ENCODE data around the gene RPS27.

The RPS27 gene

DNA sequence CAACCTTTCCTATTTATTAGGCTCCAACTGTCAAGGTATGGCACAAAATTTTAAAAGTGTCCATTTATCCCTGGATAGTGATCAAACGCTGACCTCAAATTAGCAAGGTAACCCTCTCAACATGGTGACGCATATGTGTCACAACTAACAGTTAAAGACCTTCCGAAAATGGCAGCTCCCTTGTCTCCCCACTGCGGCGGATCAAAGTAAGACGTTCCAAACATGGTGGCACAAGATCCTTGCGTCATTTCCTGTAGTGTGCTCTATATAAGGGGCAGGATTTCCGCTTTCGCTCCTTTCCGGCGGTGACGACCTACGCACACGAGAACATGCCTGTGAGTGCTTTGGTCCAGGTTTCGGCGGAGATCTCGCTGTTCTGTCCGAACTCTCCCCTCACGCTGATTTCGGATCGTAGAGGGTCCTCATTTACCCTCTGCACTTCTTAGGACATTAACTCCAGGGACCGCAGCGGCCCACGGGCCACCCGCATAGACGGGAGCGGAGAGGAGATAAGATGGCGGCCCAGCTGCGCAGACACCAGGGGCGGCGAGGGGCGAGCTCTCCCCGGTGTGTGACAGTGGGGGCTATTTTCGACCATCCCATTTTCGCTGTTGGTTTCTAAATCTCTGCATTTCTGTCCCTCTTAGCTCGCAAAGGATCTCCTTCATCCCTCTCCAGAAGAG lies at the start of gene RPS27:
Gene RPS27 (plus strand): TSS at position 295 of the 683 bp plus-strand sequence. CDS start 35 bp downstream, at position 330.
- DNase-seq (ENCODE audit: low read depth in 2 of 2) = peak; percentile 75 to 78

DNA sequence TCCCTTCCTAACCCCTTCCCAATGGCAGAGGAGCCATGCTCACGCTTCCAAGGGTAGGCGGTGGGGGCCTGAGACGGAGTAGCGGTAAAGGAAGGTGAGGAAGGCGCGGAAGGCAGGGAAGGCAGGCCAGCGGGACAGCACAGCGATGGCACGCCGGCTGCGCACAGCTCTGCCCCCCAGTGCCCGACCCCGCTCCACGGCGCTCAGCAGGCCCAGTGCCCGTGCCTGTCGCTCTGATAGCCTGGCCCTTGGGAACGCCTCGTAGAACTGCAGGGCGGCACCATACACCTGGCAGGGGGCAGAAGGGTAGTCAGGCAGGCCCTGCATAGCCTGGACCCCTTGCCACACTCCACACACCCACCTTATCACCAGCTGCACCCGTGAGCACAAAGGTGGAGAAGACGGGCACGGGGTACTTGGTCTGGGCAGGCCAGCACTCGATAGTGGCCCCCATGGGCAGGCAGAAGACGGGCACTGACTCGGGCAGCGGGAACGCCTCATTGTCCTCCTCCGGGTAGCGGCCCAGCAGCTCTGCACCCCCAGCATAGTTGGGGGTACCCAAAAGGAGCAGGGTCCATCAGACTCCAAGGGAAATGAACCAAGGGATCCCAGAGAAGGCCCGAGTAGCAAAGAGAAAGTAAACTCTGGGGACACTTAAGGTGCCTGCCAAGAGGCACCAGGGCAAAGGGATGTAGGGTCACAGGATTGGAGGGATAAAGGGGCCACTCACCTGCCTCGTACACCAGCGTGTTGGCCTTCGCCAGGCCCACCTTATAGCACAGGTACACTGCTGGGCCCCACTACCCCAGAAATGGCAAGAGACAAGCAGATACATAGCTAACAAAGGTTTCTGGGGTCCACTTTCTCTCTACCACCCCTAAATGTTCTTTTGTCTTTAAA lies 48.5 kb upstream of the RPS27 start:
- no peak for DNase-seq (ENCODE audit: low read depth in 2 of 2)

DNA sequence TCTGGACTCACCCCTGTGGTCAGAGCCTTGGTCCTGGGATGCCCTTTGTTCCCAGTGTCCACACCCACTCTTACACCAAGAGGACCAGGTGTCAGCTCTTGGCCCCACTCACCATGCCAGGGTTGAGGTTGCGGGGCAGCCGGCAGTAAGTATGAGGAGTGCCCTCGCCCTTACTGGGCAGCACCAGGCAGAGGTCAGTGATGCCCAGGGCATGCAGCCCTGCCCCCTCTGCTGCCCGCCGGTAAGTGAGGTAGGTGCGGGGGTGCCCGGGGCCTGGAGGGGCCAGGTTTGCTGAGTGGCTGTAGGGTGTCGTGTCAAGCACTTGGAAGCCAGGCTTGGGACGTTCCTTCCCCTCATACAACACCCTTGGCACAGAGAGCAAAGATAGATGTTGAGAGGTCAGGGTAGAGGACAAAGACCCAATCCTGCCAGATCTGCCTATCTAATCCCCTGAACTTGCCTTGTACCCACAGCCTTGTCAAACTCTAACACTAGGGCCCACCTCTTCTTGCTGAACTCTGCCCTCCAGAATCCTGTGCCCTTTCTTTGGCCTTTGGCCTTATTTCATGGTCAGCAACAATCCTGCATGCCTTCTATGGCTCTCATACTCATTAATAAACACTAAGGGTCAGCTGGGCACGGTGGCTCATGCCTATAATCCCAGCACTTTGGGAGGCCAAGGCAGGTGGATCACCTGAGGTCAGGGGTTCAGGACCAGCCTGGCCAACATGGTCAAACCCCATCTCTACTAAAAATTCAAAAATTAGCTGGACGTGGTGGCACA lies 47.6 kb upstream of the RPS27 start:
- DNase-seq (ENCODE audit: low read depth in 2 of 2) = no peak

DNA sequence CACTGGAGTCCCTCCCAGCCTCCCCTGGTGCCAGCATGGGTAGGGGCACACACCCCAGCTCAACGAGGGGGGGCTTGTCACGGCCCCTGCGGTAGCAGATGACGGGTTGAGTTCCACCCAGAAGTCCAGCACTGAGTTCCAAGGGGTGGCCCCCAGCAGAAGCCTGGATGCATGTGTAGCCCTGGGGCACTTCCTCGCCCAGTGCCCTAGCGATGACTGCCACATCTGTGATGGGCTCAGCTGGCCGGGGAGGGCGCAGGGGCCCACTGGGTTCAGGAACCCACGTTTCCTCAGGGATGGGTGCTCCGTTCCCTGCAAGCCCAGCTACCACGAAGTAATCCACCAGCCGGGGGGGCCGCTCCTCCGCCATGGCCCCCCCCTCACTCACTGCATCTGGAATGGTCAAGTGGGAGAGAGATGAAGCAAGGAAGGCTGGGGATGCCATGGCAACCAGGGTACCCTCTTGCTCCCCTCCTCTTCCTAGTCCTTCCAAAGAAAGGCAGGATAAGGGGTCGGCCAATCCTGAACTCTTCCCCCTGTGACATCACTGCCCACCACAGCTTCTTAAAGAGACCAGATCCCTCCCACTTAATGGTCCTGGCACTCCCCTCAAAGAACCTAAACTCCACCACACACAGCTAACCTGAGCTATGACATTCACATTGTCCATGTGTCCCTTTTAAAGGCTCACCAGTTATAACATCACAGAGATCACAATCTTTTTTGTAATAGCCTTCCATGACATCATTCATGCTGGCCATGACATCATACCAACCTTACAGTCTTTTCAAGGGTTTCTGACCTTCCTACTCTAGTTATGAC lies 46.3 kb upstream of the RPS27 start:
- no peak for DNase-seq (ENCODE audit: low read depth in 2 of 2)

DNA sequence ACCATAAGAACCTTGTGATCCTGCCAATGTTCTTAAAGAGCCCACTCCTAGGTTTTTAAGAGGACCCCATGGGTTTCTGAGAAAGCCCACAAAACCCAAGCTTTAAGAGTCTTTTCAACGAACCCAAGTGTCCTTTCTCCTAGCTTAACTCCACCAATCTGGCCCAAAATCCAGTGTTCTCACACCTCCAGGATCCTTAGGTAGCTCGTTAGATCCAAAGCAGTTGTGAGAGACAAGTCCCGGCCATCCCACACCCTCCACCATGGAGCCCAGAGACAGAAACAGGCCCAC lies 45.8 kb upstream of the RPS27 start:
- no peak for DNase-seq (ENCODE audit: low read depth in 2 of 2)

DNA sequence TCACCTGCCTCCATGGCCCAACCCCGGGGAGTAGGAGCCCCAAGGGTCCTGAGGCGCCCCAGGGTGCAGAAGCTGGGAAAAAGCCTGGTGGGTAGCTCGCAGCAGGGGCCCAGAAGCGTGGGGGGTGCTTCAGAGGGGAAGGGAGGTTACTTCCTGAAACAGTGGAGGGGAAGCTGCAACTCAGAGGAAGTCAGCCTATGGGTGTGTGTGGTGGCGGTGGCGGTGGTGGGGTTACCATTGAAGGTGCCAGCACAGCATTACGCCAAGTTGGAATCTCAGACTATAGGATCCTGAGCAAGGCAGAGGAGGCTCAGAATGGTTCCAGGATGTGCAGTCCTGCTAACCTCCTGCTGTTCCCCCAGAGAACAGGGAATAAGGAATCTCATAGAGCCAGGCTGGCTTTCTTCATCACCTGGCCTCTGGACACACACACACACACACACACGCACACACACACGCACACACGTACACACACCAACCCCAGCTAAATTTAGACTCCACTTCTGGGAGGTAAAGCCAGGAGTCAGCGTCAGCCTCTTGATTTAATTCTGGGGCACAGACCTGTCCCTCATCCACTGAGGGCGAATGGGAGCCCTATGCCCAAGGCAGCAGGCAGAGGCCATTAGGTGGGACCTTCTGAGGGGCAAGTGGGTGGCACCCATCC lies 45.3 kb upstream of the RPS27 start:
- peak; percentile 66 for DNase-seq (ENCODE audit: low read depth in 2 of 2)

DNA sequence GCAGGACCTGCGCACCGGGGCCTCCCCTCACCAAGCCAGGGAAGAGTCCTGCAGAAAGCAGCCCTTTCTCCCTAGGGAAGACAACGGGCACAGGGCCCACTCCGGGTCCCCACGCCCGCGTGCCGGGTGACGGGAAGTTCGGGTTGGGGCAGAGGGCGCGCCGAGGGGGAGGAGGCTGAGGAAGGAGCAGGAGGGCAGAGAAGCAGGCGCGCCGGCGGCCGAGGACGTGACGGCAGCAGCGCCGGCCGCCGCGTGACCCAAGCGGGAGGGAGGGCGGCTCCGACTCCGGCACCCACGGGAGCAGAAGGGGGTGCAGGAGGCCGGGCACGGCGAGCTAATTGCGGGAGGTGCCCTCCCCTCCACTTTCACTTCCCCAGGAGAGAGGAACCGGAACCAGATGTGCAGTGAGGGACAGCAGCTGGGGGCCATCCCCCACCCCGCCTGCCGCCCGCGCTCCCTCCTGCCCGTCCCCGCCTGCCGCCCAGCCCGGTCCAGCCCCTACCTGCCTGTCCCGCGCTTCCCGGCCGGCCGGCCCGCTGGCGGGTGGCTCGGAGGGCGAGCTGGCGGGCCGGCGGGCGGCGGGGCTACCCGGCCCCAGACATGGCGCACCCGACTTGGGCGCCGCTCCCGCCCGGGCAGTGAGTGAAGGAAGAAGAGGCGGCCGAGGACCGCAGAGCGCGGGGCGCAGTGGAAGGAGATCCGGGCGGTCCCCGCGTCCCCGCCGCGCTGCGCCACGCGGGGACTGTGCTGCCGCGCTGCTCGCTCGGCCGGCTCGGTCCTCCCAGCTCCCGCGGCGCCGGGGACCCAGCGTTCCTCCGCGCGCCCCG lies 44.6 kb upstream of the RPS27 start:
- peak; percentile 62 to 70 for DNase-seq (ENCODE audit: low read depth in 2 of 2)

DNA sequence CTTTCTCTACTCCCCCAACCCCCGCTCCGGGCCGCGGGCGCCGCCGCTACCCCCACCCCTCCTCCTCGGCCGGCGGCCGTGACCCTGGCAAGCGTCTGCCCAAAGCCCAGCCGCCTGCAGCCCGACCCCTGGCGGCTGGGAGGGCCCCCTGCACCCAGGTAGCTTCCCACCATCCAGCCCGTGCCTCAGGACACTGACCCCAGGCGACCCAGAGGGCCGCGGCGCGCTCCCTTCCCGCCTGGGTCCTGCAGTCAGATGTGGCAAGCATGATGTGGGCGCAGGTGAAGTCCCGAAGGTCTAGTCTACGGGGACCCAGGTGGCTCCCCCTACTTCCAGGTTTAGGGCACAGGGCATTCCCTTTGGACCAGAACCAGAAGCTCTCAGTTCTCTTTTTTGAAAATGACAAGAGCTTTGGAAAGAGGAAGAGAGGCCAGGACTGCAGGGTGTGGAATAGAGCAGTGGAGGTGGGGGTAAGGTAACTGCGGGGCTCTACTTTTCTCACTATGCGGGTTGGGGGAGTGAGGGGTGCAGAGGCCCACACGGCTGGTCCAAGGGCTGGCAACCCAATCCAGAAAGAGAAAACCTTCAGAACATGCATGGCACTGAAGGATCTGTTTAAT lies 43.8 kb upstream of the RPS27 start, which contains the start of gene DENND4B:
Gene DENND4B (minus strand): TSS at position 97 of the 620 bp plus-strand sequence. CDS start 2,344 bp downstream, outside the sequence.
- DNase-seq (ENCODE audit: low read depth in 2 of 2) = peak; percentile 67 to 68

DNA sequence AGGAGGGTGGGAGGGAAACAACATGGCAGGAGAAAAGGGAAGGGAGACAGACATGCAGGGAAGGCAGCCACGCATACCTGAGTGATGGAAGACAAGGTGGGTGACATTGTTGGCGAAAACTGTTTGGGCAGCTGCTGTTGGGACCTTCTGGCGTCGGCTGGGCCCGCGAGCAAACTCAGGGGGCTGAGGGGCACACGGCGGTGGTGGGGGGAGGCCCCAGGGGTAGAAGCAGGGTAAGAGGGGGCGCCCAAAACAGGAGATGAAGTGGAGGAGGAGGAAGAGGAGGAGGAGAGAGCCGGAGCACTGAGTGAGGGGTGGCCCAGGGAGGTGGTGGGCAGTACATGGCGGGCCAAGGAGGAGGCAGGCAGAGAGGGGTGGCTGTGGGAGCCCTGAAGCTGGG lies 39.4 kb upstream of the RPS27 start:
- no peak for DNase-seq (ENCODE audit: low read depth in 2 of 2)

DNA sequence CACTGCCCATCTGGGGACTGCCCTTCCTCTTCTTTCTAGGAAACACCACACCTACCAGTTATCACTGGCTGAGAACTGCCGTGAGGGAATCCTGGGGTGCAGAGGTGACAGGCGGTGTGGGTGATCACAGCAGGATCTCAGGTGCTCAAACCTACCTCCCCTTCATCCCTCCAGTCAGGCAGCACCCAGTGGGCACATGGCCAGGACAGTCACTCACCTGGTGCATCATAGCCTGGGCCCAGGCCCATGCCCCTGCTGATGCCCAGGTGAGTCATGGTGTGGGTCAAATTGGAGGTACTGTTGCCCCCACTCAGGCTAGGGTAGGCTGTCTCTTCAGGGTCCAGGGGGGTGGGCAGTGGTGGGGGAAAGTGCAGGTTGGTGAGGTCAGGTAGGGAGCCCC lies 38.8 kb upstream of the RPS27 start:
- no peak for DNase-seq (ENCODE audit: low read depth in 2 of 2)

DNA sequence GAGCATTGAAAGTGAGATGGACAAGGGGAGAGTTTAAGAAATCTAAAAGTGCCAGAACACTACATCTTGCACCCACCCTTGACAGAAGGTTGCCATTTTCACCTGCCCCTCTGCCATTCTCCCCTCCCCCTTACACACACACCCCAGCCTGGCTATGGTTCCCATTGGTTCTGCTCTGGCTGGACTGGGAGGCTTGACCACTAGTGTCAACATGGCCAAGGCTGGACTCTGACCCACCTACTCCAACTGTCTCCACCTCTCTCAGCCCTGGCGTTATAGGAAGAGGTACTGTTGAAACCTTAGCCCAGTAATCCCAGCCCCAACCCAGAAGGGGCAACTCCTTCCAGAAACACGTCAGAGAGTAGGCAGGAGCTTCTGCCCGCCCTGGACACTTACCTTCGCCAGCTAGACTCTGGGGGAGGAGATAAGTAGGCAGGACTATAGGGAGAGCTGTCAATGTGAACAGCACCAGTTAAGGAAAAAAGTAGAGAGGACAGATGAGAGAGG lies 36.6 kb upstream of the RPS27 start:
- no peak for DNase-seq (ENCODE audit: low read depth in 2 of 2)

DNA sequence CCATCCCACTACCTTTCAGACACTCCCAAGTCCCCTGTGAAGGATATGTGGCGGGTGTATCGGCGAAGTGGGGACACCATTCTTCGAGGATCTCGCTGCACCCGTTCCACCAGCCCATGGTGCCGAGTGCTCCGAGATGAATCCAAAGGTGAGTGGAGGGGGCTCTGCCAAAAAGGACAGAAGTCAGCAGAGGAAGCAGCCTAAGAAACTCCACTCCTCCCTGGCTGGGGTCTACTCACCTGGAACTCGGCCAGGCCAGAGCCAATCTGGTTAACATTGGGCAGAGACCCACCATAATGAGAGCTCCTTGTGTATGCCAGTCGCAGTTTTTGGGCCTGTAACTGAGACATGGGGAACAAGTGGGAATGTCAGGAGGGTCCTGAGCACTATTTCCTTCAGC lies 35.7 kb upstream of the RPS27 start:
- no peak for DNase-seq (ENCODE audit: low read depth in 2 of 2)

DNA sequence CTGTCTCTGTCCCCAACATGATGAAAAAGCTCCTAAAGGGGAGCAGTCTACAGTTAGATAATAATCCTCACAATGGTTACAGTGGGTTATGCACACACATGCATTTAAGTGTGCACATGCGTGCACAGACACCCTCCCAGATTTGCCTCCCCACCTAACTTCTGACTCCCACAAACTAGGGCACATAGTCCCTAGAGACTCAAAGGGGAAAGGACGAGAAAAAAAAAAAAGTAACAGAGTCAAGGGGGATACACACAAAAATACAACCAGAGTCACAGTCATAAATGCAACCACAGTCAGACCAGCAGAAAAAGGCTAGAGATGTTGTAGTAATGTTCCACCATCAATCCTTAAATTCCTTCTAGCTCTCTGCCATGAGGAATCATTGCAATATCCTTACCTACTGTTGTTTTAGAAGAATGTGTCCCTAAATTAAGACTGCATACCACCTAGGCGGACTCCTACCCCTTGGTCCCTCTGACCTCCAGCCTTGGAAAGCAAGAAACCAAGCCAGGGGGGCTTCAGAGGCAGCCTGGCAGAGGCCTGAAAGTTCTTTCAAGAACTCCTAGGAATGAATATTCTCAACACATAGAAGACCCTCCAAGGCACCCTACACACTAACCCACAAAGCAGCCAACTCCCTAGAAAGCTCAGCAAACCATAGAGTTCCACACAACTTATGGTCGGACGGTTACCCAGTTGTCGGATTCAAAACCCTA lies 33.4 kb upstream of the RPS27 start:
- DNase-seq (ENCODE audit: low read depth in 2 of 2) = no peak

DNA sequence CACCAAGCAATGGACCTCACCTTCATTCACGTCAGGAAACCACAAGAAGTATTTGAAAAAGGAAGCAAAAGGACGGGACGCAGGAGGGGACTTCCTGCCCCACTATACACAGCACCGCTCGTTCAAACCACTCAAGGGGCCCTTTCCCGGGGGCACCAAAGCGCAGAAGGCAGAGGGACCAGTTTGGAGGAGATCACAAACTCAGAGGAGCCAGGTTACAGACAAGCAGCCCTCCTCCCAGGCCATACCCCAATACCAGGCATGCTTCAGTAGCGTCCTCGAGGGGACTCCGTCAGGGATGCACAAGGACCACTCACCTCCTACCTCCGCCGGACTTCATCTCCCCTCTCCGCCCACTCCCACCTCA lies 32.8 kb upstream of the RPS27 start:
- peak in 1 of 2 donors; percentile 33 for DNase-seq (ENCODE audit: low read depth in 2 of 2)

DNA sequence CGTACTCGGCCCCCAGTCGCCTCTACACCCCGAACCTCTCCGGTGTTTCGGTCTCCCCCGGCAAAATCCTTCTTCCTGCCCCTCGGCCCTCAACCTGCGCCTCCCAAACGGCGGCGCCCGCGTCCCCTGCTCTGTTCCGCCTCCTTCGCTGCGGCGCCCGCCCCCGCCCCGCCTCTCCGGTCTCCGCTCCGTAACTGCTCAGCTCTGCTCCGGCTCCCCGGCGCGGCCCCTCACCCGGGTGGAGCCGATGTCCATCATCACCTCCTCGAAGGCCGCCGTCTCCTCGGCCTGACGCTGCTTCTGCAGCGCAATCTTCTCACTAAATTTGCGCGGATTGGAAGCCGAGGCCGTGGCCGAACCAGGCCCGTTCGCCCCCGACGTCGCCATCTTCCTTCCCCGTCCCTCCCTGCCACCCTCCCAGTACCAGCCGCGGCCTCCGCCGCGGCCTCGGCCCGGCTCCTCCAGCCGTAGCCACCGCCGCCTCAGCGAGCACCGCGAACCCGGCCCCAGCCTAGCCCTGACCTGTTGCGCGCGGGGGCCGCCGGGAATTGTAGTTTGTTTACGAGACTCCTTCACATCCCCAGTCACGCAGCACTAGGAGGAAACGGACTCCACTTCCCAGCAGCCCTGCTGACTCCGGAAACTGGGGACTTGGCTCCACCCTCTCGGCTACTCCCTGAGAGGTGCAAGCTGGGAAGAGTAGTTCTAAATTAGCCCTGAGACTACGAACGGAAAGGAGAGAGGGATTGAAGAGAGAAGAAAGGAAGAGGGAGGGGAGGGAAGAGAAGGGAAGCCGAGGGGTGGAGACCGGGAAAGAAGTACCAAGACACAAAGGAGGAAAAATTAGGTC lies 32.2 kb upstream of the RPS27 start, which contains the start of gene CRTC2:
Gene CRTC2 (minus strand): TSS at position 502 of the 850 bp plus-strand sequence. CDS start 115 bp downstream, at position 387.
- peak; percentile 94 to 96 for DNase-seq (ENCODE audit: low read depth in 2 of 2)

DNA sequence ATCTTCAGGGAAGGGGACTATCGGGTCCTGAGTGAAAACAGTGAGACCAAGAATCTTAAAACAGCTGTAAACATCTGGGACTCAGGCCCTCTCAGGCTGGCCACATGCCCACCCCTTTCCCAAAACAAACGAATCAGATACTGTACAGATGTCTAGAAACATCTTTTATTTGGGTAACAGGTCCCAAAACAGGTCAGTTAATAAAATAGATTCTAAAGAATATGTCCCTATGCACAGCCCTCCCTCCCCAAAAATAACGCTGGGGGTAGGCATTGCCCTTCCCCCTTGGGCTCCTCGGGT lies 31.7 kb upstream of the RPS27 start:
- DNase-seq (ENCODE audit: low read depth in 2 of 2) = no peak

DNA sequence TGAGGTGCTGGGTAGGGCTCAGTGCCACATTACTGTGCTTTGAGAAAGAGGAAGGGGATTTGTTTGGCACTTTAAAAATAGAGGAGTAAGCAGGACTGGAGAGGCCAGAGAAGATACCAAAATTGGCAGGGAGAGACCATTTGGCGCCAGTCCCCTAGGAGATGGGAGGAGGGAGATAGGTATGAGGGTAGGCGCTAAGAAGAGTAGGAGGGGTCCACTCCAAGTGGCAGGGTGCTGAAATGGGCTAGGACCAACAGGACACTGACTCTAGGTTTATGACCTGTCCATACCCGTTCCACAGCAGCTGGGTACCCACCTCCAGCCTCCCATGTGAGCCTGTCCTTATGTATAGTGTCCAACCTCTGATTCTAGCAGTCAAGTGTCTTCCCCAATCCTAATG lies 31.1 kb upstream of the RPS27 start:
- no peak for DNase-seq (ENCODE audit: low read depth in 2 of 2)

DNA sequence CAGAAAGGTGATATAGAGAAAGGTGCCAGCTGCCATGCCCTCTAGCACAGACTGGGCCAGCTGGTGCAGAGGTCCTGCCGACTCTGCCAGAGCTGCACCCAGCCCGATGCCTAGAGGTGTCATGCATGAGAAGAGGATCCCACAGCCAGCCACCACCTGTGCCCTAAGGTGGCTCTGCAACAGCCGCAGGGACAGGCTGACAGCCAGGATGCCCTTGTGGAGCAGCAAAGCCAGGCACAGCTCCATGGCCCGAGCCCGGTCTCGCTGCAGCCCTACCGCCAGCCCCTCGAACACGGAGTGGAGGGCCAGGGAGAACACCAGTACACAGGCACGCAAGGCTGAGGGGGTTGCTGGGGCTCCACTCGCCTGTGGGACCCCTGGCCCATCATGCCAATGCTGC lies 30.4 kb upstream of the RPS27 start:
- no peak for DNase-seq (ENCODE audit: low read depth in 2 of 2)

All from stimulated activated CD8-positive, alpha-beta memory T cell treated with anti-CD3 and anti-CD28 coated beads, Interleukin-15, amount 100 ng/mL, for 48 hours (primary cell).